ENCODE measurements around the gene TSC2. TPM values are rescaled to one million over a fixed set of nuclear protein-coding genes. Genes with fewer than 3 reads are reported as not detected.

Gene TSC2
- total and polyA plus RNA-seq, 4 donors = 23.3 to 51.2 (median 28.7) TPM

GRCh38 chr16:2023092-2024031 lies 24.4 kb upstream of the TSC2 start (continued):
- no peak for TF ChIP-seq TAF1 (conservative IDR thresholded peaks at IDR 0.05)

DNA sequence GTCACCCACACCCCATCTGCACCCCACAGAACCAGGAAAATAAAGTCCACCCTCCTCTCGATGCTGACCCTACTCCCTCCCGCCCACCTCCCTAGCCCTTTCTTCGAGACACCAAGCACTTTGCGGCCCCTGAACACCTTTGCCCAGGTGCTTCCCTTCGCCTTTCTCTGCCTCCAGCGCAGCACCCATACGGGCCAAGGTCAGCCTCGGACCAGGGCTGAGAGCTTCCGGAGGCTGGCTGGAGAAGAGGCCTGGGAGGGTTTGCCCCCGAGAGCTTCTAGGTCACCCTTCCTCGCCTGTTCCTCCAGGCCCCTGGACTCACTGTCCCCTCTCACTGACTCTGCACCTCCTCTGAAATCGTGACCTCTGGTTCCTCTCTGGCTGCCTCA lies 23.8 kb upstream of the TSC2 start:
- Histone ChIP-seq H3K9me3 (ENCODE audit: control insufficient read depth in 4 of 4, low read length in 3 of 4) (no peaks in the 10 kb centered on the region), H3K4me3 (ENCODE audit: low read depth in 1 of 3, low read length in 3 of 3) (no peak overlapping the region), H3K27ac (ENCODE audit: low read depth in 1 of 2, low read length in 2 of 2) (peak overlapping the region; percentile 54 to 61), H3K36me3 (ENCODE audit: control insufficient read depth in 4 of 4, insufficient read depth in 3 of 4, low read depth in 1 of 4, low read length in 3 of 4) (no peaks in the 10 kb centered on the region), H3K4me1 (ENCODE audit: control insufficient read depth in 4 of 4, insufficient read depth in 4 of 4, low read length in 3 of 4) (peaks cover 30 to 67% (median 49%) of the 10 kb centered on the region in 4 donors), H3K27me3 (ENCODE audit: control insufficient read depth in 4 of 4, insufficient read depth in 4 of 4, low read length in 3 of 4) (no peaks in the 10 kb centered on the region), H3K9ac (ENCODE audit: low read depth in 1 of 2, low read length in 2 of 2) (no peak overlapping the region)
- WGBS = 88% methylated on average over 12 of the region's 12 CpGs
- no peak for DNase-seq (ENCODE audit: low spot score)
- TF ChIP-seq NR2F2 (IDR thresholded peaks at IDR 0.05) (peak; percentile 46), EGR1 (IDR thresholded peaks at IDR 0.05; ENCODE audit: low read depth in 2 of 2) (no peak)

GRCh38 chr16:2025251-2025650 lies 22.5 kb upstream of the TSC2 start:
- Histone ChIP-seq H3K27ac (ENCODE audit: low read depth in 1 of 2, low read length in 2 of 2) (no peak overlapping the region), H3K9me3 (ENCODE audit: control insufficient read depth in 4 of 4, low read length in 3 of 4) (no peaks in the 10 kb centered on the region), H3K27me3 (ENCODE audit: control insufficient read depth in 4 of 4, insufficient read depth in 4 of 4, low read length in 3 of 4) (no peaks in the 10 kb centered on the region), H3K4me1 (ENCODE audit: control insufficient read depth in 4 of 4, insufficient read depth in 4 of 4, low read length in 3 of 4) (peaks cover 27 to 70% (median 53%) of the 10 kb centered on the region in 4 donors), H3K9ac (ENCODE audit: low read depth in 1 of 2, low read length in 2 of 2) (no peak overlapping the region), H3K36me3 (ENCODE audit: control insufficient read depth in 4 of 4, insufficient read depth in 3 of 4, low read depth in 1 of 4, low read length in 3 of 4) (no peaks in the 10 kb centered on the region), H3K4me3 (ENCODE audit: low read depth in 1 of 3, low read length in 3 of 3) (no peak overlapping the region)
- no peak for TF ChIP-seq RXRA (IDR thresholded peaks at IDR 0.05)
- no peak for TF ChIP-seq MAX (IDR thresholded peaks at IDR 0.05)
- no peak for TF ChIP-seq NR2F2 (IDR thresholded peaks at IDR 0.05)
- TF ChIP-seq JUND (IDR thresholded peaks at IDR 0.05) = no peak
- no peak for TF ChIP-seq EGR1 (IDR thresholded peaks at IDR 0.05; ENCODE audit: low read depth in 2 of 2)
- TF ChIP-seq RAD21 (IDR thresholded peaks at IDR 0.05) = no peak
- TF ChIP-seq ZBTB33 (IDR thresholded peaks at IDR 0.05) = no peak
- no peak for TF ChIP-seq TAF1 (conservative IDR thresholded peaks at IDR 0.05)
- no peak for TF ChIP-seq SP1 (IDR thresholded peaks at IDR 0.05)
- no peak for TF ChIP-seq FOXA2 (IDR thresholded peaks at IDR 0.05)
- TF ChIP-seq, protein P1, sequence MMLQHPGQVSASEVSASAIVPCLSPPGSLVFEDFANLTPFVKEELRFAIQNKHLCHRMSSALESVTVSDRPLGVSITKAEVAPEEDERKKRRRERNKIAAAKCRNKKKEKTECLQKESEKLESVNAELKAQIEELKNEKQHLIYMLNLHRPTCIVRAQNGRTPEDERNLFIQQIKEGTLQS (IDR thresholded peaks at IDR 0.05) = no peak
- no peak for TF ChIP-seq YY1 (IDR thresholded peaks at IDR 0.05)
- TF ChIP-seq, protein P2, sequence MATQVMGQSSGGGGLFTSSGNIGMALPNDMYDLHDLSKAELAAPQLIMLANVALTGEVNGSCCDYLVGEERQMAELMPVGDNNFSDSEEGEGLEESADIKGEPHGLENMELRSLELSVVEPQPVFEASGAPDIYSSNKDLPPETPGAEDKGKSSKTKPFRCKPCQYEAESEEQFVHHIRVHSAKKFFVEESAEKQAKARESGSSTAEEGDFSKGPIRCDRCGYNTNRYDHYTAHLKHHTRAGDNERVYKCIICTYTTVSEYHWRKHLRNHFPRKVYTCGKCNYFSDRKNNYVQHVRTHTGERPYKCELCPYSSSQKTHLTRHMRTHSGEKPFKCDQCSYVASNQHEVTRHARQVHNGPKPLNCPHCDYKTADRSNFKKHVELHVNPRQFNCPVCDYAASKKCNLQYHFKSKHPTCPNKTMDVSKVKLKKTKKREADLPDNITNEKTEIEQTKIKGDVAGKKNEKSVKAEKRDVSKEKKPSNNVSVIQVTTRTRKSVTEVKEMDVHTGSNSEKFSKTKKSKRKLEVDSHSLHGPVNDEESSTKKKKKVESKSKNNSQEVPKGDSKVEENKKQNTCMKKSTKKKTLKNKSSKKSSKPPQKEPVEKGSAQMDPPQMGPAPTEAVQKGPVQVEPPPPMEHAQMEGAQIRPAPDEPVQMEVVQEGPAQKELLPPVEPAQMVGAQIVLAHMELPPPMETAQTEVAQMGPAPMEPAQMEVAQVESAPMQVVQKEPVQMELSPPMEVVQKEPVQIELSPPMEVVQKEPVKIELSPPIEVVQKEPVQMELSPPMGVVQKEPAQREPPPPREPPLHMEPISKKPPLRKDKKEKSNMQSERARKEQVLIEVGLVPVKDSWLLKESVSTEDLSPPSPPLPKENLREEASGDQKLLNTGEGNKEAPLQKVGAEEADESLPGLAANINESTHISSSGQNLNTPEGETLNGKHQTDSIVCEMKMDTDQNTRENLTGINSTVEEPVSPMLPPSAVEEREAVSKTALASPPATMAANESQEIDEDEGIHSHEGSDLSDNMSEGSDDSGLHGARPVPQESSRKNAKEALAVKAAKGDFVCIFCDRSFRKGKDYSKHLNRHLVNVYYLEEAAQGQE (IDR thresholded peaks at IDR 0.05) = no peak
- TF ChIP-seq FOXA1 (IDR thresholded peaks at IDR 0.05) = no peak
- no peak for TF ChIP-seq GABPA (IDR thresholded peaks at IDR 0.05 in 1 of 2, conservative IDR thresholded peaks at IDR 0.05 in 1 of 2)
- WGBS = 96% methylated on average over 14 of the region's 14 CpGs
- no peak for DNase-seq (ENCODE audit: low spot score)

Data from liver (tissue), 9 donors.